Brain microvascular endothelial cell (primary cell): Measurements from ENCODE around the gene SLC24A3.

Experiments
- DNase-seq: peaks from one replicate; pipeline ENCODE4 v3.0.0-alpha.2; 2020
- H3K27ac ChIP-seq: fragments of 250-450 bp; sonication (Bioruptor Pico); 2 replicates; pipeline ENCODE4 v1.5.1; 2020; ENCODE audit warnings: mild to moderate bottlenecking, moderate library complexity
- H3K27me3 ChIP-seq: fragments of 250-450 bp; sonication (Bioruptor Pico); replicated peaks from 2 replicates; pipeline ENCODE4 v1.5.1; 2020; ENCODE audit warnings: mild to moderate bottlenecking
- H3K36me3 ChIP-seq: fragments of 250-450 bp; sonication (Bioruptor Pico); replicated peaks from 2 replicates; pipeline ENCODE4 v1.5.1; 2020; ENCODE audit warnings: mild to moderate bottlenecking
- H3K4me3 ChIP-seq: 2 replicates; pipeline ENCODE4 v1.5.1; 2011; ENCODE audit warnings: low read depth, mild to moderate bottlenecking, control low read depth, low read length, moderate library complexity
- CTCF ChIP-seq: IDR thresholded peaks from 2 replicates; pipeline ENCODE4 v1.5.1; 2011; ENCODE audit warnings: low read depth, mild to moderate bottlenecking, moderate library complexity, low read length, control low read depth, inconsistent platforms; ENCODE audit errors: missing control alignments
- in situ Hi-C: cut with HindIII; loops from 2 replicates; pipeline ENCODE4 v1.10.0; 2017; ENCODE audit warnings: low sequenced_read_pairs, low pct_ligation_motif_present

SLC24A3 gene

DNA sequence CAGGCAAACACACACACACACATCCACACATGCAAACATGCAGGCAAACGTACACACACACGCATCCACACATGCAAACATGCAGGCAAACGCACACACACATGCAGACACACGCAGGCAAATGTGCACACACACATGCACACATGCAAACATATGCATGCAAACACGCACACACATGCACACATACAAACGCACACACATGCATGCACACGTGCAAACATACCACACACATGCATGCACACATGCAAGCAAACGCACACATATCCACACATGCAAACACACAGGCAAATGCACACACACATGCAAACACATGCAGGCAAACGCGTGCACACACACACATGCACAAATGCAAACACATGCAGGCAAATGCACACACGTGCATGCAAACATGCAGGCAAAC lies 498.7 kb downstream of the SLC24A3 start:
- DNase-seq = no peak
- in situ Hi-C loops = no loop called here
- H3K4me3 ChIP-seq = no peak overlapping the region
- TF ChIP-seq CTCF = no peak
- H3K27ac ChIP-seq = no peak overlapping the region
- H3K27me3 ChIP-seq = no peaks in the 10 kb centered on the region
- no peaks in the 10 kb centered on the region for H3K36me3 ChIP-seq

DNA sequence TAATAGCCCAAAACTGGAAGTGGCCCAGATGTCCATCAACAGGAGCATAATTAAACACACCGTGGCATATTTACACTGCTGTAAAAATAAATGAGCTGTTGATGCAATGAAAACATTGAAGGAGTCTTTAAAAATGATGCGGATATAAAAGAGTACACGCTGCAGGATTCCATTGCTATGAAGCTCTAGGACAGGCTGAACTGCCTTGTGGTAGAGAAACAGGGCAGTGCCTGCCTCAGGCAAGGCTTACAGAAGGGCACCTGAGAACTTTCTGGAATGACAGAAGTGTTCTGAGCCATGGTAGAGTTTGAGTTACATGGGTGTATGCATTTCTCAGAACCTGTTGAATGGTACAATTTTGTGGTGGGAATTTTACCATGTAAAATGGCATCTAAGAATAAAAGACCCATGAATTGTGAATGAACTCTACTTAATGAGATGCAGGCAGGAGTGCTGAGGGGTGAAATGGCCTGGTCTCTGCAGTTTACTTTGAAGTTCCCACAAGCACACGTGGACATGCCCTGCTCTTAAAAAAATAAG lies 500.3 kb downstream of the SLC24A3 start:
- TF ChIP-seq CTCF = no peak
- DNase-seq = no peak
- in situ Hi-C loops = no loop called here

GRCh38 chr20:19713822-19714578 lies 501.6 kb downstream of the SLC24A3 start:
- in situ Hi-C loops = no loop called here

More for the DNA sequence above, 500.3 kb downstream of the SLC24A3 start:
- no peak overlapping the region for H3K4me3 ChIP-seq
- H3K36me3 ChIP-seq = no peaks in the 10 kb centered on the region
- H3K27me3 ChIP-seq = no peaks in the 10 kb centered on the region
- no peak overlapping the region for H3K27ac ChIP-seq

DNA sequence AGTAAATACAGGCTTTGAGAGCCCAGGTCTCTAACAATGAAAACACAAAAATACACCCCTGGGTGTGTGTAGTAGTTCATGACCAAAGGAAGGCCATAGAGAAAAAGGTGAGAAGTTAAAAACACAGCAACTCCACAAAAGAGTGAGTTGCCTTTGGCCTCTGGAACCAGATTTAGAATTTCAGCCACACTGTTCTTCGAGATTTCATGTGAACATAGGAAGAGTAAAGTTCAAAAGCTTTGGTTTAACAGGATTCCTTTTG lies 502.1 kb downstream of the SLC24A3 start:
- DNase-seq = no peak
- H3K27ac ChIP-seq = no peak overlapping the region
- H3K4me3 ChIP-seq = no peak overlapping the region
- TF ChIP-seq CTCF = no peak
- no peaks in the 10 kb centered on the region for H3K27me3 ChIP-seq
- no peaks in the 10 kb centered on the region for H3K36me3 ChIP-seq
- in situ Hi-C loops = no loop called here

More at GRCh38 chr20:19713822-19714578, 501.6 kb downstream of the SLC24A3 start:
- TF ChIP-seq CTCF = no peak
- H3K27me3 ChIP-seq = no peaks in the 10 kb centered on the region
- H3K36me3 ChIP-seq = no peaks in the 10 kb centered on the region
- DNase-seq = no peak
- H3K27ac ChIP-seq = no peak overlapping the region
- H3K4me3 ChIP-seq = no peak overlapping the region

DNA sequence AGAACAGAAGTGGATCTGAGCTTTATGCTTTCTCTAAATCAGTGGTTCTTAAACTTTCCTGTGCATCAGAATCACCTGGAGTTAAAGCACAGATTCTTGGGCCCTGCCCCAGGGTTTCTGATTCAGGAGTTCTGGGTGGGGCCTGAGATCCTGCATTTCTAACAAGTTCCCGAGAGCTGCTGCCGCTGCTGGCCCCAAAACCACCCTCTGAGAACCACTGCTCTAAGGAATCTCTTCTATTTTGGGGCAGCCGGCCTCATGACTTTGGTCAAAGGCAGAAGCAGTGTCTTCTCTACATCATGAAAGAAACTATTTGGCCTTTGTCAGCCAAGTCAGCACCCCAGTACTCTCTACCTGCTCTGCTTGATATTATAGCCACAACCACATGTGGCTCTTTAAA lies 503.5 kb downstream of the SLC24A3 start:
- Histone ChIP-seq H3K27ac (no peak overlapping the region), H3K27me3 (no peaks in the 10 kb centered on the region), H3K36me3 (no peaks in the 10 kb centered on the region), H3K4me3 (no peak overlapping the region)
- DNase-seq = no peak
- in situ Hi-C loops = no loop called here
- no peak for TF ChIP-seq CTCF

- in situ Hi-C loops = no loop called here
- Histone ChIP-seq H3K27me3 (no peaks in the 10 kb centered on the region), H3K36me3 (no peaks in the 10 kb centered on the region), H3K4me3 (no peak overlapping the region), H3K27ac (no peak overlapping the region)
- TF ChIP-seq CTCF = no peak
- no peak for DNase-seq
Observed at GRCh38 chr20:19718880-19719279, 506.4 kb downstream of the SLC24A3 start.
